HepG2 (cell line): ENCODE measurements around the gene CHN2. TPM values are rescaled to one million over a fixed set of nuclear protein-coding genes. Genes with fewer than 3 reads are reported as not detected.
A peak's percentile ranks its signal among the peaks of the same experiment; 100 is the strongest.

ENCODE experiments used
- ISL2 ChIP-seq: sonication (generic); formaldehyde crosslinking; IDR thresholded peaks from 2 replicates; pipeline ENCODE4 v1.5.0; 2020; ENCODE audit warnings: missing genetic modification reagents
- SIX4 ChIP-seq: sonication (generic); formaldehyde crosslinking; IDR thresholded peaks from 2 replicates; pipeline ENCODE4 v1.4.0; 2020; ENCODE audit warnings: missing genetic modification reagents
- SNAI1 ChIP-seq: sonication (generic); formaldehyde crosslinking; IDR thresholded peaks from 2 replicates; pipeline ENCODE4 v1.5.0; 2020; ENCODE audit warnings: mild to moderate bottlenecking, missing genetic modification reagents, borderline replicate concordance
- TAF15 ChIP-seq: fragments of 200-400 bp; formaldehyde crosslinking; IDR thresholded peaks from one replicate; pipeline ENCODE4 v1.6.1; 2018; ENCODE audit warnings: mild to moderate bottlenecking, low read depth, low read length; ENCODE audit not compliant: poor library complexity, severe bottlenecking
- ZNF329 ChIP-seq: sonication (generic); formaldehyde crosslinking; IDR thresholded peaks from 2 replicates; pipeline ENCODE4 v1.9.0; 2021; ENCODE audit warnings: low read depth, mild to moderate bottlenecking, missing genetic modification reagents
- ZNF572 ChIP-seq: sonication (generic); formaldehyde crosslinking; IDR thresholded peaks from 2 replicates; pipeline ENCODE4 v1.5.1; 2020; ENCODE audit warnings: mild to moderate bottlenecking, missing genetic modification reagents
- polyA plus RNA-seq, 8 experiments: library from polyadenylated mRNA; depleted of rRNA in 3 of 8; stranded (reverse) in 7 of 8; unstranded in 1 of 8; fragments of >200 nt; fragmentation: Illumina TruSeq in 4 of 8; extraction: Trizol in 4 of 8; gene quantifications; 2 replicates each; pipeline versions ENCODE4 v1.2.1 to v1.2.3, GENCODE V29; 2011 to 2016; ENCODE audit warnings: low read depth in 4 of 8, missing spikeins in 1 of 8, mixed read lengths in 1 of 8; ENCODE audit not compliant: insufficient read depth in 1 of 8
- total RNA-seq, 5 experiments: library from RNA; depleted of rRNA; stranded (reverse); fragments of >200 nt; fragmentation: Illumina TruSeq; extraction: Trizol; gene quantifications; 2 replicates each; pipeline ENCODE4 v1.2.3, GENCODE V29; 2016; ENCODE audit warnings: low read depth in 1 of 5
- TF ChIP-seq, protein P1 (sequence below): sonication (generic); formaldehyde crosslinking; IDR thresholded peaks from 2 replicates; pipeline ENCODE4 v1.4.0; 2020; ENCODE audit warnings: missing genetic modification reagents
- TF ChIP-seq, protein P2 (sequence below): sonication (generic); formaldehyde crosslinking; IDR thresholded peaks from 2 replicates; pipeline ENCODE4 v1.9.0; 2021; ENCODE audit warnings: missing genetic modification reagents, borderline replicate concordance
- TF ChIP-seq, protein P3 (sequence below): sonication (generic); formaldehyde crosslinking; IDR thresholded peaks from 2 replicates; pipeline ENCODE4 v1.5.0; 2020; ENCODE audit warnings: missing genetic modification reagents
- TF ChIP-seq, protein P4 (sequence below): sonication (generic); formaldehyde crosslinking; IDR thresholded peaks from 2 replicates; pipeline ENCODE4 v1.5.0; 2020; ENCODE audit warnings: mild to moderate bottlenecking, missing genetic modification reagents, borderline replicate concordance
- TF ChIP-seq, protein P5 (sequence below): sonication (generic); formaldehyde crosslinking; IDR thresholded peaks from 2 replicates; pipeline ENCODE4 v1.8.1; 2023; ENCODE audit warnings: mild to moderate bottlenecking, moderate library complexity, missing genetic modification reagents

CHN2 gene
- total and polyA plus RNA-seq, 2 of the 13 experiments (the other 11 are each of a cell fraction or from before 2014, with no cell fraction given), result 23.5 to 30.5 TPM

DNA sequence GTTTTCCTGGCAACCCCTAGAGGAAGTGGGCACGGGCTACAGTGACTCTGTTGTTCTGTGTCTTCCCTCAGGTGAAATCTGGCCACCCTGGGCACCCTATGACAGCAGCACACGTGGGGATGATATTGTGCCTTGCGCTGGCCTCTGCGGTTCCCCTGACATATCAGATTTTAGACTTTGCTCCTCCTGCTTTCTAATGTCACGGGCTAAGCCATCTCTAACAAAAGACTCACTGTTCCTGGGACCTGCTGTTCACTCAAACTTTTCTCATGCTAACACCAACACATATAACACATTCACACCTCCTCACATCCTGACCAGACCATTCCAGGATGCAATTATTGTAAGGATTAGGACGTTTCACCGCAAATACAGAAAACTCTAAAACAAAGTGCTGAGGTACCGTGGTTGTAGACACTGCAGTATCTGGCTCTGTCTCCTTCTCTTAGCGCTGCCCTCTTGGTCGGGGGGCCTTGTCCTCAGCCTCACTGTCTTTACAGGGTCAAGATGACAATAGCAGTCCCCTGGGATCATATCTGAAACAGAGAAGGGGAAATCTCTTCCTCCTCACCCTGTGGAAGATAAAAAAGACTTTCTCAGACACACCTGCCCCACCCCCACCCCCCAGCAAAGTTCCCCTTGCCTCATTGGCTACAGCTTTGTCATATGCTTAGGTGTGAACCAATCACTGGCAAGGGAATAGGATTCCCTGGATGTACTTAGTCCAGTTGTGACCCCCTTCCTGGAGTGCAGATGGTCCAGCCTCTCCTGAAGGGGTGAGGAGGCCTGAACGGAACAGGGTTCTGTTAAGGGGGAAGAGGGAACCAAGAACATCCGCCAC is 14.1 kb downstream of the CHN2 start (continued):
- TF ChIP-seq, protein P1, sequence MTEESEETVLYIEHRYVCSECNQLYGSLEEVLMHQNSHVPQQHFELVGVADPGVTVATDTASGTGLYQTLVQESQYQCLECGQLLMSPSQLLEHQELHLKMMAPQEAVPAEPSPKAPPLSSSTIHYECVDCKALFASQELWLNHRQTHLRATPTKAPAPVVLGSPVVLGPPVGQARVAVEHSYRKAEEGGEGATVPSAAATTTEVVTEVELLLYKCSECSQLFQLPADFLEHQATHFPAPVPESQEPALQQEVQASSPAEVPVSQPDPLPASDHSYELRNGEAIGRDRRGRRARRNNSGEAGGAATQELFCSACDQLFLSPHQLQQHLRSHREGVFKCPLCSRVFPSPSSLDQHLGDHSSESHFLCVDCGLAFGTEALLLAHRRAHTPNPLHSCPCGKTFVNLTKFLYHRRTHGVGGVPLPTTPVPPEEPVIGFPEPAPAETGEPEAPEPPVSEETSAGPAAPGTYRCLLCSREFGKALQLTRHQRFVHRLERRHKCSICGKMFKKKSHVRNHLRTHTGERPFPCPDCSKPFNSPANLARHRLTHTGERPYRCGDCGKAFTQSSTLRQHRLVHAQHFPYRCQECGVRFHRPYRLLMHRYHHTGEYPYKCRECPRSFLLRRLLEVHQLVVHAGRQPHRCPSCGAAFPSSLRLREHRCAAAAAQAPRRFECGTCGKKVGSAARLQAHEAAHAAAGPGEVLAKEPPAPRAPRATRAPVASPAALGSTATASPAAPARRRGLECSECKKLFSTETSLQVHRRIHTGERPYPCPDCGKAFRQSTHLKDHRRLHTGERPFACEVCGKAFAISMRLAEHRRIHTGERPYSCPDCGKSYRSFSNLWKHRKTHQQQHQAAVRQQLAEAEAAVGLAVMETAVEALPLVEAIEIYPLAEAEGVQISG (CRISPR knock-in tag), result peak; percentile 54
- TF ChIP-seq SNAI1 (CRISPR knock-in tag) (no peak), SIX4 (CRISPR knock-in tag) (peak; percentile 73), ZNF329 (CRISPR knock-in tag) (0 out of 2 replicates have a peak, but pooled peaks have one; percentile 53), TAF15 (no peak), ISL2 (CRISPR knock-in tag) (no peak; the same call in none of the 2 replicates), ZNF572 (no peak)
- TF ChIP-seq, protein P2, sequence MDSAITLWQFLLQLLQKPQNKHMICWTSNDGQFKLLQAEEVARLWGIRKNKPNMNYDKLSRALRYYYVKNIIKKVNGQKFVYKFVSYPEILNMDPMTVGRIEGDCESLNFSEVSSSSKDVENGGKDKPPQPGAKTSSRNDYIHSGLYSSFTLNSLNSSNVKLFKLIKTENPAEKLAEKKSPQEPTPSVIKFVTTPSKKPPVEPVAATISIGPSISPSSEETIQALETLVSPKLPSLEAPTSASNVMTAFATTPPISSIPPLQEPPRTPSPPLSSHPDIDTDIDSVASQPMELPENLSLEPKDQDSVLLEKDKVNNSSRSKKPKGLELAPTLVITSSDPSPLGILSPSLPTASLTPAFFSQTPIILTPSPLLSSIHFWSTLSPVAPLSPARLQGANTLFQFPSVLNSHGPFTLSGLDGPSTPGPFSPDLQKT (CRISPR knock-in tag), result no peak
- TF ChIP-seq, protein P3, sequence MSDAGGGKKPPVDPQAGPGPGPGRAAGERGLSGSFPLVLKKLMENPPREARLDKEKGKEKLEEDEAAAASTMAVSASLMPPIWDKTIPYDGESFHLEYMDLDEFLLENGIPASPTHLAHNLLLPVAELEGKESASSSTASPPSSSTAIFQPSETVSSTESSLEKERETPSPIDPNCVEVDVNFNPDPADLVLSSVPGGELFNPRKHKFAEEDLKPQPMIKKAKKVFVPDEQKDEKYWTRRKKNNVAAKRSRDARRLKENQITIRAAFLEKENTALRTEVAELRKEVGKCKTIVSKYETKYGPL, result no peak
- TF ChIP-seq, protein P4, sequence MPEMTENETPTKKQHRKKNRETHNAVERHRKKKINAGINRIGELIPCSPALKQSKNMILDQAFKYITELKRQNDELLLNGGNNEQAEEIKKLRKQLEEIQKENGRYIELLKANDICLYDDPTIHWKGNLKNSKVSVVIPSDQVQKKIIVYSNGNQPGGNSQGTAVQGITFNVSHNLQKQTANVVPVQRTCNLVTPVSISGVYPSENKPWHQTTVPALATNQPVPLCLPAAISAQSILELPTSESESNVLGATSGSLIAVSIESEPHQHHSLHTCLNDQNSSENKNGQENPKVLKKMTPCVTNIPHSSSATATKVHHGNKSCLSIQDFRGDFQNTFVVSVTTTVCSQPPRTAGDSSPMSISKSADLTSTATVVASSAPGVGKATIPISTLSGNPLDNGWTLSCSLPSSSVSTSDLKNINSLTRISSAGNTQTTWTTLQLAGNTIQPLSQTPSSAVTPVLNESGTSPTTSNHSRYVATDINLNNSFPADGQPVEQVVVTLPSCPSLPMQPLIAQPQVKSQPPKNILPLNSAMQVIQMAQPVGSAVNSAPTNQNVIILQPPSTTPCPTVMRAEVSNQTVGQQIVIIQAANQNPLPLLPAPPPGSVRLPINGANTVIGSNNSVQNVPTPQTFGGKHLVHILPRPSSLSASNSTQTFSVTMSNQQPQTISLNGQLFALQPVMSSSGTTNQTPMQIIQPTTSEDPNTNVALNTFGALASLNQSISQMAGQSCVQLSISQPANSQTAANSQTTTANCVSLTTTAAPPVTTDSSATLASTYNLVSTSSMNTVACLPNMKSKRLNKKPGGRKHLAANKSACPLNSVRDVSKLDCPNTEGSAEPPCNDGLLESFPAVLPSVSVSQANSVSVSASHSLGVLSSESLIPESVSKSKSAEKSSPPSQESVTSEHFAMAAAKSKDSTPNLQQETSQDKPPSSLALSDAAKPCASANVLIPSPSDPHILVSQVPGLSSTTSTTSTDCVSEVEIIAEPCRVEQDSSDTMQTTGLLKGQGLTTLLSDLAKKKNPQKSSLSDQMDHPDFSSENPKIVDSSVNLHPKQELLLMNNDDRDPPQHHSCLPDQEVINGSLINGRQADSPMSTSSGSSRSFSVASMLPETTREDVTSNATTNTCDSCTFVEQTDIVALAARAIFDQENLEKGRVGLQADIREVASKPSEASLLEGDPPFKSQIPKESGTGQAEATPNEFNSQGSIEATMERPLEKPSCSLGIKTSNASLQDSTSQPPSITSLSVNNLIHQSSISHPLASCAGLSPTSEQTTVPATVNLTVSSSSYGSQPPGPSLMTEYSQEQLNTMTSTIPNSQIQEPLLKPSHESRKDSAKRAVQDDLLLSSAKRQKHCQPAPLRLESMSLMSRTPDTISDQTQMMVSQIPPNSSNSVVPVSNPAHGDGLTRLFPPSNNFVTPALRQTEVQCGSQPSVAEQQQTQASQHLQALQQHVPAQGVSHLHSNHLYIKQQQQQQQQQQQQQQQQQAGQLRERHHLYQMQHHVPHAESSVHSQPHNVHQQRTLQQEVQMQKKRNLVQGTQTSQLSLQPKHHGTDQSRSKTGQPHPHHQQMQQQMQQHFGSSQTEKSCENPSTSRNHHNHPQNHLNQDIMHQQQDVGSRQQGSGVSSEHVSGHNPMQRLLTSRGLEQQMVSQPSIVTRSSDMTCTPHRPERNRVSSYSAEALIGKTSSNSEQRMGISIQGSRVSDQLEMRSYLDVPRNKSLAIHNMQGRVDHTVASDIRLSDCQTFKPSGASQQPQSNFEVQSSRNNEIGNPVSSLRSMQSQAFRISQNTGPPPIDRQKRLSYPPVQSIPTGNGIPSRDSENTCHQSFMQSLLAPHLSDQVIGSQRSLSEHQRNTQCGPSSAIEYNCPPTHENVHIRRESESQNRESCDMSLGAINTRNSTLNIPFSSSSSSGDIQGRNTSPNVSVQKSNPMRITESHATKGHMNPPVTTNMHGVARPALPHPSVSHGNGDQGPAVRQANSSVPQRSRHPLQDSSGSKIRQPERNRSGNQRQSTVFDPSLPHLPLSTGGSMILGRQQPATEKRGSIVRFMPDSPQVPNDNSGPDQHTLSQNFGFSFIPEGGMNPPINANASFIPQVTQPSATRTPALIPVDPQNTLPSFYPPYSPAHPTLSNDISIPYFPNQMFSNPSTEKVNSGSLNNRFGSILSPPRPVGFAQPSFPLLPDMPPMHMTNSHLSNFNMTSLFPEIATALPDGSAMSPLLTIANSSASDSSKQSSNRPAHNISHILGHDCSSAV (CRISPR knock-in tag), result no peak
- TF ChIP-seq, protein P5, sequence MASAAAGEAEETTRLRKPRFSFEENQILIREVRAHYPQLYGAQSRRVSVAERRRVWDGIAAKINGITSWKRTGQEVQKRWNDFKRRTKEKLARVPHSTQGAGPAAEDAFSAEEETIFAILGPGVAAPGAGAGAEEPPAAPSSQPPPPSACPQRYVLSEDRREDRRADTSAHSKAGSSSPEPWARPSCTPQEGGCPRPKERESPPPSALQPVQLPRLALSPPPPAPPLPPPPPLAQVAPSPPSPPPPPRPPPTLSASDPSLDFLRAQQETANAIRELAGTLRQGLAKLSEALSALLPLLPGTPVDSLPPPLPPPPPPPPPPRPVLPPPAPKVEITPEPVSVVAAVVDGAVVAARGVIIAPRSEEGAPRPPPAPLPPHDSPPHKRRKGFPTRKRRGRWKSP (CRISPR knock-in tag), result peak; percentile 87
